ENCODE results near the gene INAFM2. TPM values are rescaled to one million over a fixed set of nuclear protein-coding genes. Genes with fewer than 3 reads are reported as not detected.

INAFM2 gene
- total RNA-seq, 1 experiment from 2014 or later = 25.4 TPM

DNA sequence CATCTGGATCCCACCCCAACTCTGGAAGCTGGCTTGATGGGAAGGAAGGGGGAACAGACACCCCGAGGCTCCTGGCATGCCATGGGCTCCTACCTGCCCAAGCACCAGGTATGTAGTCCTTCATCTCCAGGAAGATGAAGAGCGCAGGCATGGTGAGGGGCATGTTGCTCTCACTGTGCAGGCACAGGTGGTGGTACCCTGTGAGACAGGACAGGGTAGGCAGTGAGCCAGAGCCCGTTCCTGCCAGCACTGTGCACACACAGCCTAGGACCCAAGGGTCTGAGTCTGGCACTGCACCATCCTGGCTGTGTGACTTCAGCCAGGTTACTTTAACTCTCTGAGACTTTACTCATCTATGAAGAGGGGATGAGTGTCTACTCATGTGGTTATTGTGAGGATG, 31.2 kb upstream of the INAFM2 start:
- Mint-ChIP-seq H3K9me3 (no peaks in the 10 kb centered on the region), H3K27me3 (ENCODE audit: low read depth) (peaks cover 81% of the 10 kb centered on the region), H3K4me1 (peaks cover 14 to 33% of the 10 kb centered on the region in 2 experiments), H3K4me3 (no peak overlapping the region), H3K27ac (no peak overlapping the region), H3K36me3 (ENCODE audit: insufficient read depth in 1 of 3, low read depth in 3 of 3) (no peaks in the 10 kb centered on the region; a peak in 1 of 7 replicates)
- DNase-seq = no peak
- Histone ChIP-seq H3K79me2 (ENCODE audit: insufficient read depth, low read length) (no peaks in the 10 kb centered on the region), H4K5ac (ENCODE audit: insufficient read length, low read depth, low read length) (no peak overlapping the region), H3K23ac (ENCODE audit: insufficient read length, low read depth, low read length) (no peak overlapping the region), H3K23me2 (ENCODE audit: insufficient read length, low read depth, low read length, poor library complexity, severe bottlenecking) (peaks cover 8% of the 10 kb centered on the region), H4K8ac (replicated peaks; ENCODE audit: insufficient read length, low read depth, low read length) (no peak overlapping the region), H4K91ac (ENCODE audit: insufficient read length, low read depth, low read length) (no peak overlapping the region), H4K20me1 (ENCODE audit: control insufficient read depth, insufficient read depth, insufficient read length) (no peaks in the 10 kb centered on the region), H3K27me3 (ENCODE audit: insufficient read depth, low read length) (peaks cover 13% of the 10 kb centered on the region; the same call in 1 of the 2 replicates), H3K14ac (ENCODE audit: insufficient read depth, low read length) (no peak overlapping the region), H3K27ac (ENCODE audit: insufficient read length, low read depth, low read length) (no peak overlapping the region), H2BK15ac (ENCODE audit: low read depth, low read length) (no peak overlapping the region), H3K4me1 (ENCODE audit: insufficient read depth, low read length) (peaks cover 3% of the 10 kb centered on the region), H2AFZ (ENCODE audit: low read length) (no peak overlapping the region), H3K56ac (ENCODE audit: insufficient read length, low read depth, low read length) (no peak overlapping the region), H2BK20ac (ENCODE audit: low read depth, low read length, poor library complexity, severe bottlenecking) (no peak overlapping the region), H3K9me3 (ENCODE audit: control insufficient read depth, low read depth, low read length) (no peaks in the 10 kb centered on the region), H3K79me1 (ENCODE audit: insufficient read depth, low read depth, low read length, poor library complexity, severe bottlenecking) (no peaks in the 10 kb centered on the region), H2BK120ac (ENCODE audit: low read depth, low read length, poor library complexity, severe bottlenecking) (no peak overlapping the region), H2AK5ac (ENCODE audit: insufficient read length, low read length) (no peak overlapping the region), H3K4me2 (ENCODE audit: insufficient read depth, insufficient read length, low read length) (no peak overlapping the region), H3K18ac (ENCODE audit: insufficient read length, low read depth, low read length) (no peak overlapping the region), H3K9ac (ENCODE audit: extremely low read depth, insufficient read length, low read length) (no peak overlapping the region), H3T11ph (ENCODE audit: low read length) (no peak overlapping the region), H2BK12ac (ENCODE audit: insufficient read length, low read depth, low read length) (no peak overlapping the region), H3K4ac (ENCODE audit: low read depth, low read length) (no peak overlapping the region), H2BK5ac (ENCODE audit: insufficient read length, low read length) (no peak overlapping the region)
- no CpG with 5 or more reads among the region's 3 CpGs for WGBS (ENCODE audit: extremely low coverage, insufficient read length, low lambda C conversion rate)
- TF ChIP-seq, protein P1, sequence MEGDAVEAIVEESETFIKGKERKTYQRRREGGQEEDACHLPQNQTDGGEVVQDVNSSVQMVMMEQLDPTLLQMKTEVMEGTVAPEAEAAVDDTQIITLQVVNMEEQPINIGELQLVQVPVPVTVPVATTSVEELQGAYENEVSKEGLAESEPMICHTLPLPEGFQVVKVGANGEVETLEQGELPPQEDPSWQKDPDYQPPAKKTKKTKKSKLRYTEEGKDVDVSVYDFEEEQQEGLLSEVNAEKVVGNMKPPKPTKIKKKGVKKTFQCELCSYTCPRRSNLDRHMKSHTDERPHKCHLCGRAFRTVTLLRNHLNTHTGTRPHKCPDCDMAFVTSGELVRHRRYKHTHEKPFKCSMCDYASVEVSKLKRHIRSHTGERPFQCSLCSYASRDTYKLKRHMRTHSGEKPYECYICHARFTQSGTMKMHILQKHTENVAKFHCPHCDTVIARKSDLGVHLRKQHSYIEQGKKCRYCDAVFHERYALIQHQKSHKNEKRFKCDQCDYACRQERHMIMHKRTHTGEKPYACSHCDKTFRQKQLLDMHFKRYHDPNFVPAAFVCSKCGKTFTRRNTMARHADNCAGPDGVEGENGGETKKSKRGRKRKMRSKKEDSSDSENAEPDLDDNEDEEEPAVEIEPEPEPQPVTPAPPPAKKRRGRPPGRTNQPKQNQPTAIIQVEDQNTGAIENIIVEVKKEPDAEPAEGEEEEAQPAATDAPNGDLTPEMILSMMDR (conservative IDR thresholded peaks at IDR 0.05) = no peak
